ENCODE measurements around the gene TTBK1. TPM values are rescaled to one million over a fixed set of nuclear protein-coding genes. Genes with fewer than 3 reads are reported as not detected.

Gene TTBK1
- total and polyA plus RNA-seq, 2 of the 4 experiments (the other 2 are of a cell fraction) = 0.02 TPM; not detected in 1

DNA sequence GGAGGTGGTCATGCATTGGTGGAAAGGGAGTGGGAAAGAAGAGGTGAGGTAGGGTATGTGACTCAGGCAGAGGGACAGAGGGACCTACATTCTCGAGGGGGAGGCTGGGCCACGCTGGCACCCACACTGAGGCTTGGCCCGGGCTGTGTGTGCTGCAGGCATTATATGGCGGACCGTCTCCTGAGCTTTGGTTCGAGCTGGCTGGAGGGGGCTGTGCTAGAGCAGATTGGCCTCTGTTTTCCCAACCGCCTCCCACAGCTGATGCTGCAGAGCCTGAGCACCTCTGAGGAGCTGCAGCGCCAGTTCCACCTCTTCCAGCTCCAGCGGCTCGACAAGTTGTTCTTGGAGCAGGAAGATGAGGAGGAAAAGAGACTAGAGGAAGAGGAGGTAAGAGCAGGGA lies 37.4 kb upstream of the TTBK1 start:
- no peak overlapping the region for H2BK15ac ChIP-seq (ENCODE audit: low read depth, low read length)
- no peak overlapping the region for H2AK9ac ChIP-seq (replicated peaks; ENCODE audit: low read depth, low read length, poor library complexity)
- intact Hi-C loops (cut with micrococcal nuclease) (no loop called here), in situ Hi-C loops (cut with MboI; ENCODE audit: low sequenced_read_pairs) (no loop called here), dilution Hi-C loops (cut with HindIII; ENCODE audit: low sequenced_read_pairs, unreplicated experiment) (no loop called here)
- no peak overlapping the region for H3K27ac ChIP-seq (ENCODE audit: insufficient read depth, low read length)
- H4K8ac ChIP-seq (ENCODE audit: low read depth in 2 of 2, low read length in 2 of 2) = no peak overlapping the region
- H4K5ac ChIP-seq (ENCODE audit: low read depth, low read length) = no peak overlapping the region
- H3K4me2 ChIP-seq (ENCODE audit: low read depth, low read length) = no peak overlapping the region
- H3K56ac ChIP-seq (ENCODE audit: extremely low read depth, insufficient read depth, low read length) = no peak overlapping the region
- peaks cover 24% of the 10 kb centered on the region for H3K36me3 ChIP-seq (ENCODE audit: control insufficient read depth, insufficient read depth, low read length)
- no peak overlapping the region for H3K14ac ChIP-seq (replicated peaks; ENCODE audit: low read depth, low read length)
- H2BK5ac ChIP-seq (ENCODE audit: low read depth, low read length, poor library complexity, severe bottlenecking) = no peak overlapping the region
- TF ChIP-seq RFX5 (IDR thresholded peaks at IDR 0.05; ENCODE audit: low read depth, low read length) (no peak), BHLHE40 (IDR thresholded peaks at IDR 0.05; ENCODE audit: low read depth, low read length) (no peak), CEBPB (IDR thresholded peaks at IDR 0.05; ENCODE audit: low read depth, low read length) (no peak), RAD21 (IDR thresholded peaks at IDR 0.05; ENCODE audit: low read length) (no peak), SMC3 (IDR thresholded peaks at IDR 0.05; ENCODE audit: low read depth, low read length) (no peak), RCOR1 (IDR thresholded peaks at IDR 0.05; ENCODE audit: insufficient replicate concordance, low read length) (no peak), MAZ (IDR thresholded peaks at IDR 0.05; ENCODE audit: borderline replicate concordance, low read depth, low read length) (no peak), MXI1 (IDR thresholded peaks at IDR 0.05; ENCODE audit: borderline replicate concordance, low read depth, low read length) (no peak), CHD1 (IDR thresholded peaks at IDR 0.05; ENCODE audit: low read depth, low read length) (no peak), NFE2L2 (IDR thresholded peaks at IDR 0.05; ENCODE audit: low read depth, low read length) (no peak), POLR2A (IDR thresholded peaks at IDR 0.05; ENCODE audit: low read depth, low read length) (no peak), FOS (IDR thresholded peaks at IDR 0.05; ENCODE audit: low read depth, low read length) (no peak), MAFK (IDR thresholded peaks at IDR 0.05; ENCODE audit: low read depth, low read length) (no peak)
- TF ChIP-seq, protein P1, sequence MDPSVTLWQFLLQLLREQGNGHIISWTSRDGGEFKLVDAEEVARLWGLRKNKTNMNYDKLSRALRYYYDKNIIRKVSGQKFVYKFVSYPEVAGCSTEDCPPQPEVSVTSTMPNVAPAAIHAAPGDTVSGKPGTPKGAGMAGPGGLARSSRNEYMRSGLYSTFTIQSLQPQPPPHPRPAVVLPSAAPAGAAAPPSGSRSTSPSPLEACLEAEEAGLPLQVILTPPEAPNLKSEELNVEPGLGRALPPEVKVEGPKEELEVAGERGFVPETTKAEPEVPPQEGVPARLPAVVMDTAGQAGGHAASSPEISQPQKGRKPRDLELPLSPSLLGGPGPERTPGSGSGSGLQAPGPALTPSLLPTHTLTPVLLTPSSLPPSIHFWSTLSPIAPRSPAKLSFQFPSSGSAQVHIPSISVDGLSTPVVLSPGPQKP (IDR thresholded peaks at IDR 0.05; ENCODE audit: borderline replicate concordance, low read depth, low read length) = no peak
- TF ChIP-seq, protein P2, sequence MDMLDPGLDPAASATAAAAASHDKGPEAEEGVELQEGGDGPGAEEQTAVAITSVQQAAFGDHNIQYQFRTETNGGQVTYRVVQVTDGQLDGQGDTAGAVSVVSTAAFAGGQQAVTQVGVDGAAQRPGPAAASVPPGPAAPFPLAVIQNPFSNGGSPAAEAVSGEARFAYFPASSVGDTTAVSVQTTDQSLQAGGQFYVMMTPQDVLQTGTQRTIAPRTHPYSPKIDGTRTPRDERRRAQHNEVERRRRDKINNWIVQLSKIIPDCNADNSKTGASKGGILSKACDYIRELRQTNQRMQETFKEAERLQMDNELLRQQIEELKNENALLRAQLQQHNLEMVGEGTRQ (IDR thresholded peaks at IDR 0.05; ENCODE audit: low read depth, low read length) = no peak
- TF ChIP-seq, protein P3, sequence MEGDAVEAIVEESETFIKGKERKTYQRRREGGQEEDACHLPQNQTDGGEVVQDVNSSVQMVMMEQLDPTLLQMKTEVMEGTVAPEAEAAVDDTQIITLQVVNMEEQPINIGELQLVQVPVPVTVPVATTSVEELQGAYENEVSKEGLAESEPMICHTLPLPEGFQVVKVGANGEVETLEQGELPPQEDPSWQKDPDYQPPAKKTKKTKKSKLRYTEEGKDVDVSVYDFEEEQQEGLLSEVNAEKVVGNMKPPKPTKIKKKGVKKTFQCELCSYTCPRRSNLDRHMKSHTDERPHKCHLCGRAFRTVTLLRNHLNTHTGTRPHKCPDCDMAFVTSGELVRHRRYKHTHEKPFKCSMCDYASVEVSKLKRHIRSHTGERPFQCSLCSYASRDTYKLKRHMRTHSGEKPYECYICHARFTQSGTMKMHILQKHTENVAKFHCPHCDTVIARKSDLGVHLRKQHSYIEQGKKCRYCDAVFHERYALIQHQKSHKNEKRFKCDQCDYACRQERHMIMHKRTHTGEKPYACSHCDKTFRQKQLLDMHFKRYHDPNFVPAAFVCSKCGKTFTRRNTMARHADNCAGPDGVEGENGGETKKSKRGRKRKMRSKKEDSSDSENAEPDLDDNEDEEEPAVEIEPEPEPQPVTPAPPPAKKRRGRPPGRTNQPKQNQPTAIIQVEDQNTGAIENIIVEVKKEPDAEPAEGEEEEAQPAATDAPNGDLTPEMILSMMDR (conservative IDR thresholded peaks at IDR 0.05; ENCODE audit: low read depth, low read length) = no peak
- H3K79me1 ChIP-seq (ENCODE audit: low read depth in 1 of 2, low read length in 2 of 2) = no peaks in the 10 kb centered on the region
- no peak overlapping the region for H2BK20ac ChIP-seq (ENCODE audit: low read depth, low read length)
- no peak overlapping the region for H4K91ac ChIP-seq (ENCODE audit: insufficient read depth, low read depth, low read length)
- no peaks in the 10 kb centered on the region; the same call in 1 of the 2 replicates for H3K9me3 ChIP-seq (ENCODE audit: control insufficient read depth, insufficient read depth, low read length)
- no peaks in the 10 kb centered on the region for H4K20me1 ChIP-seq (ENCODE audit: insufficient read depth, low read length)
- ChIA-PET CTCF (no interaction called here), POLR2A (ENCODE audit: unreplicated experiment) (no interaction called here)
- no peak for ATAC-seq (ENCODE audit: low read depth)
- H3K18ac ChIP-seq (ENCODE audit: low read depth, low read length) = no peak overlapping the region
- H3K4me1 ChIP-seq (ENCODE audit: control insufficient read depth, insufficient read depth, low read length) = no peaks in the 10 kb centered on the region
- no peak overlapping the region for H3K23ac ChIP-seq (ENCODE audit: low read depth, low read length)
- whole genome bisulfite sequencing, 2 experiments (ENCODE audit: extremely low coverage in 2 of 2, insufficient read length in 1 of 2) = no CpG with 5 or more reads among the region's 10 CpGs
- no peak overlapping the region for H2BK120ac ChIP-seq (ENCODE audit: low read depth, low read length)
- no peak overlapping the region for H3K4ac ChIP-seq (ENCODE audit: low read depth, low read length)
- H3K9ac ChIP-seq (ENCODE audit: low read depth, low read length) = no peak overlapping the region
- H3K27me3 ChIP-seq (ENCODE audit: control insufficient read depth, insufficient read depth, low read length) = no peaks in the 10 kb centered on the region
- no peak overlapping the region for H3K4me3 ChIP-seq (ENCODE audit: insufficient read depth, low read depth, low read length)
- no peaks in the 10 kb centered on the region; the same call in 1 of the 2 replicates for H3K9me1 ChIP-seq (ENCODE audit: insufficient read depth, low read length)
- BruUV-seq (replicated peaks) = no TSS peak
- no peak overlapping the region for H2AFZ ChIP-seq (replicated peaks; ENCODE audit: low read length, poor library complexity)
- H2AK5ac ChIP-seq (ENCODE audit: low read depth, low read length) = no peak overlapping the region
- no peak for DNase-seq
